ENCODE results near the gene SAMD10.

The SAMD10 gene

GRCh38 chr20:63980317-63980805 lies 919 bp upstream of the SAMD10 start:
- peaks cover 4% of the 10 kb centered on the region for H3K4me1 ChIP-seq (ENCODE audit: control insufficient read depth, low read depth, low read length)
- peak overlapping the region; percentile 45 for H3K4ac ChIP-seq (ENCODE audit: low read depth, low read length)
- no CpG with 5 or more reads among the region's 15 CpGs for WGBS (ENCODE audit: extremely low coverage, insufficient coverage, low lambda C conversion rate)
- H2BK15ac ChIP-seq (replicated peaks; ENCODE audit: low read depth): no peak overlapping the region
- H3K18ac ChIP-seq (ENCODE audit: low read length): no peak overlapping the region
- no peak overlapping the region for H3K23ac ChIP-seq (ENCODE audit: low read length)
- H3K4me3 ChIP-seq (ENCODE audit: low read length): no peak overlapping the region
- peak overlapping the region; percentile 61 for H3K56ac ChIP-seq (ENCODE audit: low read length)
- H4K8ac ChIP-seq (ENCODE audit: low read depth, low read length): no peak overlapping the region
- peak overlapping the region; percentile 20 for H2AK5ac ChIP-seq (ENCODE audit: low read length)
- no peak for DNase-seq
- peaks cover 13% of the 10 kb centered on the region for H3K79me1 ChIP-seq (ENCODE audit: low read length)
- H3K36me3 ChIP-seq (ENCODE audit: control insufficient read depth, insufficient read depth, low read length): peaks cover 2% of the 10 kb centered on the region
- no peak overlapping the region for H2BK120ac ChIP-seq (ENCODE audit: low read depth, low read length)
- H3K4me2 ChIP-seq (ENCODE audit: low read length): no peak overlapping the region
- peak overlapping the region; percentile 26 for H4K5ac ChIP-seq (ENCODE audit: low read length)
- no peak overlapping the region for H3K27ac ChIP-seq (ENCODE audit: low read depth, low read length)
- H2BK5ac ChIP-seq (ENCODE audit: low read length): no peak overlapping the region
- peak overlapping the region; percentile 16 for H3K9ac ChIP-seq (ENCODE audit: low read length)
- H3K27me3 ChIP-seq (ENCODE audit: insufficient read depth, low read length, poor library complexity): no peaks in the 10 kb centered on the region
- H3K79me2 ChIP-seq (ENCODE audit: control insufficient read depth, insufficient read depth, low read length): peaks cover 13% of the 10 kb centered on the region

- Histone ChIP-seq H3K79me2 (ENCODE audit: control insufficient read depth, insufficient read depth, low read length) (peaks cover 13% of the 10 kb centered on the region), H3K27ac (ENCODE audit: low read depth, low read length) (no peak overlapping the region), H3K79me1 (ENCODE audit: low read length) (peaks cover 13% of the 10 kb centered on the region), H3K4me2 (ENCODE audit: low read length) (peak overlapping the region; percentile 93), H3K56ac (ENCODE audit: low read length) (peak overlapping the region; percentile 88), H3K27me3 (ENCODE audit: insufficient read depth, low read length, poor library complexity) (no peaks in the 10 kb centered on the region), H2BK5ac (ENCODE audit: low read length) (no peak overlapping the region), H4K5ac (ENCODE audit: low read length) (no peak overlapping the region), H3K23ac (ENCODE audit: low read length) (no peak overlapping the region), H2BK15ac (replicated peaks; ENCODE audit: low read depth) (no peak overlapping the region), H3K36me3 (ENCODE audit: control insufficient read depth, insufficient read depth, low read length) (peaks cover 2% of the 10 kb centered on the region), H3K4me1 (ENCODE audit: control insufficient read depth, low read depth, low read length) (peaks cover 4% of the 10 kb centered on the region), H3K18ac (ENCODE audit: low read length) (peak overlapping the region; percentile 54), H2AK5ac (ENCODE audit: low read length) (no peak overlapping the region), H4K8ac (ENCODE audit: low read depth, low read length) (no peak overlapping the region), H3K4me3 (ENCODE audit: low read length) (peak overlapping the region; percentile 60), H2BK120ac (ENCODE audit: low read depth, low read length) (no peak overlapping the region), H3K4ac (ENCODE audit: low read depth, low read length) (peak overlapping the region; percentile 49), H3K9ac (ENCODE audit: low read length) (peak overlapping the region; percentile 79)
- no CpG with 5 or more reads among the region's 47 CpGs for WGBS (ENCODE audit: extremely low coverage, insufficient coverage, low lambda C conversion rate)
- no peak for DNase-seq
These were observed 249 bp downstream of the SAMD10 start for GRCh38 chr20:63979229-63979556.

GRCh38 chr20:63978319-63979228 lies 868 bp downstream of the SAMD10 start:
- Histone ChIP-seq H3K27me3 (ENCODE audit: insufficient read depth, low read length, poor library complexity) (no peaks in the 10 kb centered on the region), H3K4ac (ENCODE audit: low read depth, low read length) (peak overlapping the region; percentile 49), H3K56ac (ENCODE audit: low read length) (peak overlapping the region; percentile 88), H2BK15ac (replicated peaks; ENCODE audit: low read depth) (no peak overlapping the region), H3K23ac (ENCODE audit: low read length) (no peak overlapping the region), H3K36me3 (ENCODE audit: control insufficient read depth, insufficient read depth, low read length) (peaks cover 2% of the 10 kb centered on the region), H2BK120ac (ENCODE audit: low read depth, low read length) (no peak overlapping the region), H3K4me3 (ENCODE audit: low read length) (peak overlapping the region; percentile 60), H3K79me1 (ENCODE audit: low read length) (peaks cover 13% of the 10 kb centered on the region), H3K4me2 (ENCODE audit: low read length) (peak overlapping the region; percentile 93), H4K8ac (ENCODE audit: low read depth, low read length) (no peak overlapping the region), H2AK5ac (ENCODE audit: low read length) (no peak overlapping the region), H3K18ac (ENCODE audit: low read length) (peak overlapping the region; percentile 54), H2BK5ac (ENCODE audit: low read length) (no peak overlapping the region), H3K27ac (ENCODE audit: low read depth, low read length) (no peak overlapping the region), H3K9ac (ENCODE audit: low read length) (peak overlapping the region; percentile 79), H3K79me2 (ENCODE audit: control insufficient read depth, insufficient read depth, low read length) (peaks cover 13% of the 10 kb centered on the region), H3K4me1 (ENCODE audit: control insufficient read depth, low read depth, low read length) (peaks cover 4% of the 10 kb centered on the region), H4K5ac (ENCODE audit: low read length) (no peak overlapping the region)
- WGBS (ENCODE audit: extremely low coverage, insufficient coverage, low lambda C conversion rate): no CpG with 5 or more reads among the region's 52 CpGs
- peak; percentile 66 for DNase-seq

- no peak overlapping the region for H3K18ac ChIP-seq (ENCODE audit: low read length)
- WGBS (ENCODE audit: extremely low coverage, insufficient coverage, low lambda C conversion rate): no CpG with 5 or more reads among the region's 16 CpGs
These were observed 1.6 kb downstream of the SAMD10 start for GRCh38 chr20:63977739-63978276.

GRCh38 chr20:63976980-63977738 lies 2.3 kb downstream of the SAMD10 start:
- H3K36me3 ChIP-seq (ENCODE audit: control insufficient read depth, insufficient read depth, low read length): no peaks in the 10 kb centered on the region
- H3K18ac ChIP-seq (ENCODE audit: low read length): no peak overlapping the region
- H3K4me2 ChIP-seq (ENCODE audit: low read length): no peak overlapping the region
- no peak overlapping the region for H3K27ac ChIP-seq (ENCODE audit: low read depth, low read length)
- H2BK120ac ChIP-seq (ENCODE audit: low read depth, low read length): no peak overlapping the region
- H2AK5ac ChIP-seq (ENCODE audit: low read length): no peak overlapping the region
- no peak overlapping the region for H2BK5ac ChIP-seq (ENCODE audit: low read length)
- no peak for DNase-seq
- H3K56ac ChIP-seq (ENCODE audit: low read length): no peak overlapping the region
- H3K23ac ChIP-seq (ENCODE audit: low read length): no peak overlapping the region
- H4K8ac ChIP-seq (ENCODE audit: low read depth, low read length): no peak overlapping the region
- WGBS (ENCODE audit: extremely low coverage, insufficient coverage, low lambda C conversion rate): no CpG with 5 or more reads among the region's 18 CpGs
- H3K4ac ChIP-seq (ENCODE audit: low read depth, low read length): no peak overlapping the region
- no peak overlapping the region for H3K4me3 ChIP-seq (ENCODE audit: low read length)
- peaks cover 4% of the 10 kb centered on the region for H3K79me1 ChIP-seq (ENCODE audit: low read length)
- H4K5ac ChIP-seq (ENCODE audit: low read length): no peak overlapping the region
- no peak overlapping the region for H3K9ac ChIP-seq (ENCODE audit: low read length)
- no peak overlapping the region for H2BK15ac ChIP-seq (replicated peaks; ENCODE audit: low read depth)
- no peaks in the 10 kb centered on the region for H3K27me3 ChIP-seq (ENCODE audit: insufficient read depth, low read length, poor library complexity)
- peaks cover 4% of the 10 kb centered on the region for H3K4me1 ChIP-seq (ENCODE audit: control insufficient read depth, low read depth, low read length)
- H3K79me2 ChIP-seq (ENCODE audit: control insufficient read depth, insufficient read depth, low read length): peaks cover 4% of the 10 kb centered on the region

More at GRCh38 chr20:63977739-63978276, 1.6 kb downstream of the SAMD10 start:
- H3K23ac ChIP-seq (ENCODE audit: low read length): no peak overlapping the region
- no peak overlapping the region for H2BK15ac ChIP-seq (replicated peaks; ENCODE audit: low read depth)
- no peak overlapping the region for H3K4ac ChIP-seq (ENCODE audit: low read depth, low read length)
- H3K4me2 ChIP-seq (ENCODE audit: low read length): no peak overlapping the region
- H3K27me3 ChIP-seq (ENCODE audit: insufficient read depth, low read length, poor library complexity): no peaks in the 10 kb centered on the region
- no peak overlapping the region for H2AK5ac ChIP-seq (ENCODE audit: low read length)
- H2BK5ac ChIP-seq (ENCODE audit: low read length): no peak overlapping the region
- H3K36me3 ChIP-seq (ENCODE audit: control insufficient read depth, insufficient read depth, low read length): no peaks in the 10 kb centered on the region
- no peak overlapping the region for H2BK120ac ChIP-seq (ENCODE audit: low read depth, low read length)
- H3K79me2 ChIP-seq (ENCODE audit: control insufficient read depth, insufficient read depth, low read length): peaks cover 10% of the 10 kb centered on the region
- no peak overlapping the region for H3K9ac ChIP-seq (ENCODE audit: low read length)
- peaks cover 4% of the 10 kb centered on the region for H3K4me1 ChIP-seq (ENCODE audit: control insufficient read depth, low read depth, low read length)
- H4K5ac ChIP-seq (ENCODE audit: low read length): no peak overlapping the region
- H3K27ac ChIP-seq (ENCODE audit: low read depth, low read length): no peak overlapping the region
- H4K8ac ChIP-seq (ENCODE audit: low read depth, low read length): no peak overlapping the region
- no peak for DNase-seq
- no peak overlapping the region for H3K56ac ChIP-seq (ENCODE audit: low read length)
- H3K4me3 ChIP-seq (ENCODE audit: low read length): no peak overlapping the region
- peaks cover 9% of the 10 kb centered on the region for H3K79me1 ChIP-seq (ENCODE audit: low read length)

Measured in mesendoderm (in vitro differentiated cells).